Endothelial cell of umbilical vein (primary cell): ENCODE measurements around the gene RTN3.

Experiments used
- EZH2 ChIP-seq: IDR thresholded peaks from 2 replicates; pipeline ENCODE4 v1.6.1; 2012; ENCODE audit warnings: borderline replicate concordance, low read depth, mild to moderate bottlenecking, moderate library complexity, low read length, inconsistent platforms; ENCODE audit not compliant: severe bottlenecking
- POLR2A ChIP-seq: IDR thresholded peaks from 2 replicates; pipeline ENCODE4 v1.6.1; 2012; ENCODE audit warnings: low read depth, mild to moderate bottlenecking, control low read depth, low read length
- POLR2AphosphoS5 ChIP-seq: IDR thresholded peaks from 2 replicates; pipeline ENCODE4 v1.6.1; 2012; ENCODE audit warnings: low read depth, mild to moderate bottlenecking, control low read depth, low read length, moderate library complexity; ENCODE audit not compliant: insufficient read depth
- TF ChIP-seq, protein P1 (sequence below), 2 donors: IDR thresholded peaks; 1 replicate in 1 of 2; 2 replicates in 1 of 2; pipeline ENCODE4 v1.5.1; 2011; ENCODE audit warnings: low read length in 2 of 2, mild to moderate bottlenecking in 2 of 2, moderate library complexity in 2 of 2, control low read depth in 1 of 2, inconsistent platforms in 1 of 2, low read depth in 1 of 2; ENCODE audit not compliant: insufficient read depth in 1 of 2; ENCODE audit errors: extremely low read depth in 1 of 2

GRCh38 chr11:63764340-63764678, 83.0 kb downstream of the RTN3 start:
- TF ChIP-seq POLR2AphosphoS5 (no peak), EZH2 (no peak), POLR2A (no peak)
- TF ChIP-seq, protein P1, sequence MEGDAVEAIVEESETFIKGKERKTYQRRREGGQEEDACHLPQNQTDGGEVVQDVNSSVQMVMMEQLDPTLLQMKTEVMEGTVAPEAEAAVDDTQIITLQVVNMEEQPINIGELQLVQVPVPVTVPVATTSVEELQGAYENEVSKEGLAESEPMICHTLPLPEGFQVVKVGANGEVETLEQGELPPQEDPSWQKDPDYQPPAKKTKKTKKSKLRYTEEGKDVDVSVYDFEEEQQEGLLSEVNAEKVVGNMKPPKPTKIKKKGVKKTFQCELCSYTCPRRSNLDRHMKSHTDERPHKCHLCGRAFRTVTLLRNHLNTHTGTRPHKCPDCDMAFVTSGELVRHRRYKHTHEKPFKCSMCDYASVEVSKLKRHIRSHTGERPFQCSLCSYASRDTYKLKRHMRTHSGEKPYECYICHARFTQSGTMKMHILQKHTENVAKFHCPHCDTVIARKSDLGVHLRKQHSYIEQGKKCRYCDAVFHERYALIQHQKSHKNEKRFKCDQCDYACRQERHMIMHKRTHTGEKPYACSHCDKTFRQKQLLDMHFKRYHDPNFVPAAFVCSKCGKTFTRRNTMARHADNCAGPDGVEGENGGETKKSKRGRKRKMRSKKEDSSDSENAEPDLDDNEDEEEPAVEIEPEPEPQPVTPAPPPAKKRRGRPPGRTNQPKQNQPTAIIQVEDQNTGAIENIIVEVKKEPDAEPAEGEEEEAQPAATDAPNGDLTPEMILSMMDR (IDR thresholded peaks at IDR 0.05; ENCODE audit: extremely low read depth in 1 of 2, insufficient read depth in 1 of 2, low read depth in 1 of 2, low read length in 2 of 2), result no peak
